ENCODE data around the gene ZC3H8. TPM values are rescaled to one million over a fixed set of nuclear protein-coding genes. Genes with fewer than 3 reads are reported as not detected.

Gene ZC3H8
- total RNA-seq, 1 donor from 2014 or later: 7.5 TPM

- Histone ChIP-seq H3K4me1 (ENCODE audit: insufficient read depth, low read length) (no peaks in the 10 kb centered on the region), H3K4me3 (ENCODE audit: insufficient read depth, low read depth, low read length) (no peak overlapping the region), H2AFZ (ENCODE audit: low read depth, low read length) (no peak overlapping the region), H3K79me2 (ENCODE audit: insufficient read depth, low read length) (no peaks in the 10 kb centered on the region), H3K36me3 (ENCODE audit: insufficient read depth, low read length) (no peaks in the 10 kb centered on the region), H3K9ac (ENCODE audit: low read length) (no peak overlapping the region), H4K20me1 (ENCODE audit: insufficient read depth, low read length) (no peaks in the 10 kb centered on the region), H3K27me3 (ENCODE audit: insufficient read depth, low read length) (no peaks in the 10 kb centered on the region), H3K4me2 (ENCODE audit: low read length) (no peak overlapping the region), H3K27ac (ENCODE audit: low read depth, low read length) (no peak overlapping the region), H3K9me3 (ENCODE audit: insufficient read depth, low read depth, low read length) (no peaks in the 10 kb centered on the region)
- no peak overlapping the region for H3K4me3 Mint-ChIP-seq (ENCODE audit: unreplicated experiment)
- H3K9me3 Mint-ChIP-seq (ENCODE audit: unreplicated experiment): peaks cover 6% of the 10 kb centered on the region
- DNase-seq (ENCODE audit: low read depth): no peak
- H3K36me3 Mint-ChIP-seq (ENCODE audit: low read depth, unreplicated experiment): no peaks in the 10 kb centered on the region
- no peak for FAIRE-seq
- H3K27me3 Mint-ChIP-seq (ENCODE audit: low read depth, unreplicated experiment): peaks cover 22% of the 10 kb centered on the region
- no peak overlapping the region for H3K27ac Mint-ChIP-seq (ENCODE audit: unreplicated experiment)
- TF ChIP-seq CTCF (IDR thresholded peaks at IDR 0.05; ENCODE audit: insufficient read depth, low read depth, low read length): no peak
- TF ChIP-seq EZH2 (IDR thresholded peaks at IDR 0.05; ENCODE audit: insufficient read depth, low read length): no peak
- peaks cover 2% of the 10 kb centered on the region for H3K4me1 Mint-ChIP-seq (ENCODE audit: low read depth, unreplicated experiment)
Measured at GRCh38 chr2:112174383-112174782, 80.5 kb downstream of the ZC3H8 start.

GRCh38 chr2:112173646-112174319 is 81.1 kb downstream of the ZC3H8 start:
- TF ChIP-seq EZH2 (IDR thresholded peaks at IDR 0.05; ENCODE audit: insufficient read depth, low read length) (no peak), CTCF (IDR thresholded peaks at IDR 0.05; ENCODE audit: insufficient read depth, low read depth, low read length) (no peak)
- peaks cover 3% of the 10 kb centered on the region for H3K9me3 Mint-ChIP-seq (ENCODE audit: unreplicated experiment)
- Histone ChIP-seq H3K4me1 (ENCODE audit: insufficient read depth, low read length) (no peaks in the 10 kb centered on the region), H3K4me3 (ENCODE audit: insufficient read depth, low read depth, low read length) (no peak overlapping the region), H3K36me3 (ENCODE audit: insufficient read depth, low read length) (no peaks in the 10 kb centered on the region), H3K27me3 (ENCODE audit: insufficient read depth, low read length) (no peaks in the 10 kb centered on the region), H3K79me2 (ENCODE audit: insufficient read depth, low read length) (no peaks in the 10 kb centered on the region), H3K9me3 (ENCODE audit: insufficient read depth, low read depth, low read length) (no peaks in the 10 kb centered on the region), H3K27ac (ENCODE audit: low read depth, low read length) (no peak overlapping the region), H2AFZ (ENCODE audit: low read depth, low read length) (no peak overlapping the region), H3K4me2 (ENCODE audit: low read length) (no peak overlapping the region), H3K9ac (ENCODE audit: low read length) (no peak overlapping the region), H4K20me1 (ENCODE audit: insufficient read depth, low read length) (no peaks in the 10 kb centered on the region)
- no peak overlapping the region for H3K4me3 Mint-ChIP-seq (ENCODE audit: unreplicated experiment)
- FAIRE-seq (no peak), DNase-seq (ENCODE audit: low read depth) (no peak)
- peaks cover 2% of the 10 kb centered on the region for H3K4me1 Mint-ChIP-seq (ENCODE audit: low read depth, unreplicated experiment)
- peaks cover 16% of the 10 kb centered on the region for H3K27me3 Mint-ChIP-seq (ENCODE audit: low read depth, unreplicated experiment)
- no peaks in the 10 kb centered on the region for H3K36me3 Mint-ChIP-seq (ENCODE audit: low read depth, unreplicated experiment)
- H3K27ac Mint-ChIP-seq (ENCODE audit: unreplicated experiment): no peak overlapping the region

GRCh38 chr2:112170495-112170894 is 84.3 kb downstream of the ZC3H8 start:
- H3K4me3 ChIP-seq (ENCODE audit: insufficient read depth, low read depth, low read length): no peak overlapping the region
- no peak overlapping the region for H3K9ac ChIP-seq (ENCODE audit: low read length)
- no peak overlapping the region for H3K27ac Mint-ChIP-seq (ENCODE audit: unreplicated experiment)
- FAIRE-seq: no peak
- peaks cover 2% of the 10 kb centered on the region for H3K4me1 Mint-ChIP-seq (ENCODE audit: low read depth, unreplicated experiment)
- TF ChIP-seq CTCF (IDR thresholded peaks at IDR 0.05; ENCODE audit: insufficient read depth, low read depth, low read length): no peak
- no peak for TF ChIP-seq EZH2 (IDR thresholded peaks at IDR 0.05; ENCODE audit: insufficient read depth, low read length)
- no peaks in the 10 kb centered on the region for H3K27me3 ChIP-seq (ENCODE audit: insufficient read depth, low read length)
- H4K20me1 ChIP-seq (ENCODE audit: insufficient read depth, low read length): no peaks in the 10 kb centered on the region
- H2AFZ ChIP-seq (ENCODE audit: low read depth, low read length): no peak overlapping the region
- no peak for DNase-seq (ENCODE audit: low read depth)
- no peaks in the 10 kb centered on the region for H3K36me3 Mint-ChIP-seq (ENCODE audit: low read depth, unreplicated experiment)
- peaks cover 15% of the 10 kb centered on the region for H3K27me3 Mint-ChIP-seq (ENCODE audit: low read depth, unreplicated experiment)
- H3K79me2 ChIP-seq (ENCODE audit: insufficient read depth, low read length): no peaks in the 10 kb centered on the region
- H3K4me1 ChIP-seq (ENCODE audit: insufficient read depth, low read length): no peaks in the 10 kb centered on the region
- H3K9me3 Mint-ChIP-seq (ENCODE audit: unreplicated experiment): no peaks in the 10 kb centered on the region
- H3K4me2 ChIP-seq (ENCODE audit: low read length): no peak overlapping the region
- no peak overlapping the region for H3K4me3 Mint-ChIP-seq (ENCODE audit: unreplicated experiment)
- H3K36me3 ChIP-seq (ENCODE audit: insufficient read depth, low read length): no peaks in the 10 kb centered on the region
- H3K27ac ChIP-seq (ENCODE audit: low read depth, low read length): no peak overlapping the region
- H3K9me3 ChIP-seq (ENCODE audit: insufficient read depth, low read depth, low read length): no peaks in the 10 kb centered on the region

Measured in astrocyte (in vitro differentiated cells and primary cell).